Left ventricle myocardium inferior (tissue), 1 donor: Measurements from ENCODE around the gene AFAP1L1. TPM values are rescaled to one million over a fixed set of nuclear protein-coding genes. Genes with fewer than 3 reads are reported as not detected.

Experiments used
- DNase-seq: peaks from one replicate; pipeline ENCODE4 v3.0.0-alpha.2; 2020
- H3K27ac ChIP-seq: fragments of 200-600 bp; replicated peaks from 2 replicates; pipeline ENCODE4 v1.8.0; 2021
- H3K27me3 ChIP-seq: fragments of 200-600 bp; 2 replicates; pipeline ENCODE4 v1.8.0; 2021; ENCODE audit warnings: low read depth
- H3K36me3 ChIP-seq: fragments of 200-600 bp; 2 replicates; pipeline ENCODE4 v1.8.0; 2021
- H3K4me1 ChIP-seq: fragments of 200-600 bp; 2 replicates; pipeline ENCODE4 v1.8.0; 2021
- H3K4me3 ChIP-seq: fragments of 200-600 bp; 2 replicates; pipeline ENCODE4 v1.8.0; 2021; ENCODE audit warnings: mild to moderate bottlenecking, moderate library complexity
- H3K9me3 ChIP-seq: fragments of 200-600 bp; replicated peaks from 2 replicates; pipeline ENCODE4 v1.8.0; 2021
- CTCF ChIP-seq: fragments of 200-600 bp; IDR thresholded peaks from 2 replicates; pipeline ENCODE4 v1.8.0; 2021; ENCODE audit warnings: antibody characterized with exemption, mild to moderate bottlenecking, borderline replicate concordance
- intact Hi-C: fragments of 100-400 bp; cut with micrococcal nuclease; formaldehyde crosslinking; loops from one replicate; pipeline ENCODE4 v1.11.0; 2022
- total RNA-seq: library from RNA; stranded (reverse); fragmentation: NEBNext Ultra II Directional; extraction: Animal tissue kit (Norgen Biotek cat#: 25700); gene quantifications from one replicate; pipeline ENCODE4 v1.2.1, GENCODE V29; 2021
- donor health status: DM: no; HTN: yes; CAD: no; lungs with severe emphysema.

AFAP1L1 gene
- total RNA-seq, 1 donor from 2014 or later: 40.6 TPM

GRCh38 chr5:149239917-149240316, 31.7 kb upstream of the AFAP1L1 start:
- peaks cover 87% of the 10 kb centered on the region for H3K36me3 ChIP-seq
- H3K27me3 ChIP-seq: no peaks in the 10 kb centered on the region
- H3K9me3 ChIP-seq: no peaks in the 10 kb centered on the region
- H3K27ac ChIP-seq: no peak overlapping the region
- no peak overlapping the region for H3K4me3 ChIP-seq
- intact Hi-C loops: no loop called here
- no peak for DNase-seq
- no peak for TF ChIP-seq CTCF
- peaks cover 27% of the 10 kb centered on the region for H3K4me1 ChIP-seq

- DNase-seq: no peak
- Histone ChIP-seq H3K27ac (no peak overlapping the region), H3K4me3 (no peak overlapping the region), H3K4me1 (peaks cover 23% of the 10 kb centered on the region), H3K27me3 (no peaks in the 10 kb centered on the region), H3K36me3 (peaks cover 89% of the 10 kb centered on the region), H3K9me3 (no peaks in the 10 kb centered on the region)
- intact Hi-C loops: no loop called here
- TF ChIP-seq CTCF: no peak
Measured at GRCh38 chr5:149240354-149240998, 31.2 kb upstream of the AFAP1L1 start.

- TF ChIP-seq CTCF: no peak
- Histone ChIP-seq H3K4me1 (peaks cover 4% of the 10 kb centered on the region), H3K27me3 (no peaks in the 10 kb centered on the region), H3K36me3 (peaks cover 98% of the 10 kb centered on the region), H3K4me3 (no peak overlapping the region), H3K27ac (no peak overlapping the region), H3K9me3 (no peaks in the 10 kb centered on the region)
- intact Hi-C loops: no loop called here
- DNase-seq: no peak
Measured at GRCh38 chr5:149242339-149242738, 29.3 kb upstream of the AFAP1L1 start.

- Histone ChIP-seq H3K4me1 (no peaks in the 10 kb centered on the region), H3K9me3 (no peaks in the 10 kb centered on the region), H3K27me3 (no peaks in the 10 kb centered on the region), H3K4me3 (no peak overlapping the region), H3K36me3 (peaks cover 96% of the 10 kb centered on the region), H3K27ac (no peak overlapping the region)
- no peak for TF ChIP-seq CTCF
- DNase-seq: no peak
- intact Hi-C loops: no loop called here
Measured at GRCh38 chr5:149246906-149247305, 24.8 kb upstream of the AFAP1L1 start.

GRCh38 chr5:149247726-149248125, 23.9 kb upstream of the AFAP1L1 start:
- no peaks in the 10 kb centered on the region for H3K9me3 ChIP-seq
- H3K4me1 ChIP-seq: no peaks in the 10 kb centered on the region
- intact Hi-C loops: no loop called here
- no peak for TF ChIP-seq CTCF
- no peaks in the 10 kb centered on the region for H3K27me3 ChIP-seq
- no peak for DNase-seq
- peaks cover 96% of the 10 kb centered on the region for H3K36me3 ChIP-seq
- H3K27ac ChIP-seq: no peak overlapping the region
- no peak overlapping the region for H3K4me3 ChIP-seq
